ENCODE data around the gene COL4A2. TPM values are rescaled to one million over a fixed set of nuclear protein-coding genes. Genes with fewer than 3 reads are reported as not detected.
"Not testable (repeated sequence)": the region's sequence is repeated elsewhere in the genome, so short reads cannot be mapped to it uniquely, and the experiment has no call there.

Gene COL4A2
- polyA plus RNA-seq, 1 experiment: 886 TPM

DNA sequence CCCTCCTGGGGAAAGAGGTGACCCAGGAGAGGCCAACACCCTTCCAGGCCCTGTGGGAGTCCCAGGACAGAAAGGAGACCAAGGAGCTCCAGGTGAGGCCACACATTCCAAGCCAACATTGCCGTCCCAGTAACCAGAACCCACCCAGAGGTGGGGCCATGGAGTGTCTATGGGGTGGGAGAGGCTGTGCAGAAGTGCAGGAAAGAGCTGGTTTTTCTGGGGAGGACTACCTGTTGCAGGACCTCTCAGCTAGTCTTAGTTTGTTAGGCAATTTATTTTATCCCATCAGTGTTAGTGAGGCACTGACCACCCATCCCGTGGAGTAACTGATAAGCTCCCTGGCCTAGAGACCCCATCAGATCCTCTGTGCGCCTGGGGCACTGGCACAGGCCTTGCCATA is 188.3 kb downstream of the COL4A2 start:
- Histone ChIP-seq H3K4me3 (ENCODE audit: low read depth, low read length) (no peak overlapping the region), H3K36me3 (ENCODE audit: control insufficient read depth, insufficient read depth, low read length) (peaks cover 46% of the 10 kb centered on the region), H3K27me3 (ENCODE audit: control insufficient read depth, insufficient read depth, low read length) (no peaks in the 10 kb centered on the region)
- POLR2A ChIA-PET: no interaction called here
- TF ChIP-seq, protein P1, sequence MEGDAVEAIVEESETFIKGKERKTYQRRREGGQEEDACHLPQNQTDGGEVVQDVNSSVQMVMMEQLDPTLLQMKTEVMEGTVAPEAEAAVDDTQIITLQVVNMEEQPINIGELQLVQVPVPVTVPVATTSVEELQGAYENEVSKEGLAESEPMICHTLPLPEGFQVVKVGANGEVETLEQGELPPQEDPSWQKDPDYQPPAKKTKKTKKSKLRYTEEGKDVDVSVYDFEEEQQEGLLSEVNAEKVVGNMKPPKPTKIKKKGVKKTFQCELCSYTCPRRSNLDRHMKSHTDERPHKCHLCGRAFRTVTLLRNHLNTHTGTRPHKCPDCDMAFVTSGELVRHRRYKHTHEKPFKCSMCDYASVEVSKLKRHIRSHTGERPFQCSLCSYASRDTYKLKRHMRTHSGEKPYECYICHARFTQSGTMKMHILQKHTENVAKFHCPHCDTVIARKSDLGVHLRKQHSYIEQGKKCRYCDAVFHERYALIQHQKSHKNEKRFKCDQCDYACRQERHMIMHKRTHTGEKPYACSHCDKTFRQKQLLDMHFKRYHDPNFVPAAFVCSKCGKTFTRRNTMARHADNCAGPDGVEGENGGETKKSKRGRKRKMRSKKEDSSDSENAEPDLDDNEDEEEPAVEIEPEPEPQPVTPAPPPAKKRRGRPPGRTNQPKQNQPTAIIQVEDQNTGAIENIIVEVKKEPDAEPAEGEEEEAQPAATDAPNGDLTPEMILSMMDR (IDR thresholded peaks at IDR 0.05; ENCODE audit: insufficient read depth, low read depth, low read length): no peak
- no peak for DNase-seq (ENCODE audit: low read depth)
- CTCF ChIA-PET: interaction anchor here (1.1 kb wide), 1 partner anchor 40 kb away, joined by 3 read pairs; no protein-coding TSS in a partner anchor

DNA sequence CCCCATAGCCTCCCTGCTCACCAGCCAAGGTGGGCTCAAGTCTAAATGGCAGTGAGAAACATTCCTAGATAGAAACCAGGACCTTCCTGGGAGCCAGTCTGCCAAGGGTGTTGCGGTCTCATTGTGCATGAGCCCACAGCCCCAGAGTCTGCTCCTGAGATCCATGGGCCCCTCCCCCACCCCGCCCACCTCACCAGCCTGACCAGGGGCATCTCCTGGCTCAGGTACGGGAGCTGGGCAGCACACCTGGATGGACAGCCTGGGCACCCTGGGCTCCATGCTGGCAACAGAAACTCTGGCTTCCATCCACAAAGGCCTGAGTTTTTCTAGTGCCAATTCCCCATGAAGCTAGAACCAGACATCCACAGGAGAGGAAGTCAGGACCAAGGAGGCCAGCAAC is 188.8 kb downstream of the COL4A2 start:
- H3K27me3 ChIP-seq (ENCODE audit: control insufficient read depth, insufficient read depth, low read length): no peaks in the 10 kb centered on the region
- no peak overlapping the region for H3K4me3 ChIP-seq (ENCODE audit: low read depth, low read length)
- POLR2A ChIA-PET: no interaction called here
- CTCF ChIA-PET: interaction anchor here (1.2 kb wide), 1 partner anchor 40 kb away, joined by 5 read pairs; no protein-coding TSS in a partner anchor
- no peak for DNase-seq (ENCODE audit: low read depth)
- TF ChIP-seq, protein P1 (IDR thresholded peaks at IDR 0.05; ENCODE audit: insufficient read depth, low read depth, low read length): no peak
- H3K36me3 ChIP-seq (ENCODE audit: control insufficient read depth, insufficient read depth, low read length): peaks cover 45% of the 10 kb centered on the region

DNA sequence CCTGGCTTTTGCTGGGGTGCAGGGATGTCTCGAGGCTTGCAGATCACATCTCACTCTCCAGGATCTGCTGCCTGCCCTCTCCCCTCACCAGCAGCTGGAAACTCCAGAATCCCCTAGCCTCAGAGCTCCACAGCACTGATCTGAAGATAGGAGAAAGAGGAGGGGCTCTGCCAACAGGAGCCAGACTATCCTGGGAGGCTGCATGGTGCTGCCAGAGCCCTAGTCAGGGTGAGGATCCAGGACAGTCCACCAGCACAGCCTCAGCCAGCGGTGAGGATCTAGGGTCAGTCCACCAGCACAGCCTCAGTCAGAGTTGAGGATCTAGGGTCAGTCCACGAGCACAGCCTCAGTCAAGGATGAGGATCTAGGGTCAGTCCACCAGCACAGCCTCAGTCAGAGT is 189.2 kb downstream of the COL4A2 start:
- ChIA-PET POLR2A (no interaction called here), CTCF (interaction anchor here (1.2 kb wide), 1 partner anchor 40 kb away, joined by 5 read pairs; no protein-coding TSS in a partner anchor)
- Histone ChIP-seq H3K36me3 (ENCODE audit: control insufficient read depth, insufficient read depth, low read length) (peaks cover 41% of the 10 kb centered on the region), H3K4me3 (ENCODE audit: low read depth, low read length) (no peak overlapping the region), H3K27me3 (ENCODE audit: control insufficient read depth, insufficient read depth, low read length) (no peaks in the 10 kb centered on the region)
- TF ChIP-seq, protein P1 (IDR thresholded peaks at IDR 0.05; ENCODE audit: insufficient read depth, low read depth, low read length): no peak
- DNase-seq (ENCODE audit: low read depth): no peak

DNA sequence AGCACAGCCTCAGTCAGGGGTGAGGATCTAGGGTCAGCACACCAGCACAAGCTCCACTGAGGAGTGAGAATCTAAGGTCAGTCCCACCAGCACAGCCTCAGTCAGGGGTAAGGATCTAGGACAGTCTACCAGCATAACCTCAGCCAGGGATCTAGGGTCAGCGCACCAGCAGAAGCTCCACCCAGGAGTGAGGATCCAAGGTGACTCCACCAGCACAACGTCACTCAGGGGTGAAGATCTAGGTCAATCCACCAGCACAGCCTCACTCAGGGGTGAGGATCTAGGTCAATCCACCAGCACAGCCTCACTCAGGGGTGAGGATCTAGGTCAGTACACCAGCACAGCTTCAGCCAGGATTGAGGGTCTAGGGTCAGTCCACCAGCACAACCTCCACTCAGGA is 189.9 kb downstream of the COL4A2 start:
- TF ChIP-seq, protein P1 (IDR thresholded peaks at IDR 0.05; ENCODE audit: insufficient read depth, low read depth, low read length): no peak
- no peak for DNase-seq (ENCODE audit: low read depth)
- ChIA-PET CTCF (interaction anchor here (1.2 kb wide), 1 partner anchor 41 kb away, joined by 5 read pairs; no protein-coding TSS in a partner anchor), POLR2A (no interaction called here)
- H3K4me3 ChIP-seq (ENCODE audit: low read depth, low read length): no peak overlapping the region
- no peaks in the 10 kb centered on the region for H3K27me3 ChIP-seq (ENCODE audit: control insufficient read depth, insufficient read depth, low read length)
- peaks cover 36% of the 10 kb centered on the region for H3K36me3 ChIP-seq (ENCODE audit: control insufficient read depth, insufficient read depth, low read length)

DNA sequence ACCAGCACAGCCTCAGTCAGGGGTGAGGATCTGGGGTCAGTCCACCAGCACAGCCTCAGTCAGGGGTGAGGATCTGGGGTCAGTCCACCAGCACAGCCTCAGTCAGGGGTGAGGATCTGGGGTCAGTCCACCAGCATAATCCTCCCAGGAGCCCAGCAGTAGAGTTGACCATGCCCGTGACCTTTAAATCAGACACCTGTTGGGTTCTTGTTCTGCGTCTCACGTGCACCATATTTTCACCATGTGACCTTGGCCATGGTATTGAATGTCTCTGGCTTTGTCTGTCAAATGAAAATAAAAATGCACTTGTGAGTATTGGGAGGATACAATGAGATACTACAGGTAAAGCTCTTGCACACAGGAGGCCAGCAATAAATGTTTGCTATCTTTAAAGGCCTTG is 190.8 kb downstream of the COL4A2 start:
- DNase-seq (ENCODE audit: low read depth); H3K27me3 ChIP-seq (ENCODE audit: control insufficient read depth, insufficient read depth, low read length); CTCF ChIA-PET; H3K4me3 ChIP-seq (ENCODE audit: low read depth, low read length); POLR2A ChIA-PET: not testable (repeated sequence)
- peaks cover 34% of the 10 kb centered on the region for H3K36me3 ChIP-seq (ENCODE audit: control insufficient read depth, insufficient read depth, low read length)

DNA sequence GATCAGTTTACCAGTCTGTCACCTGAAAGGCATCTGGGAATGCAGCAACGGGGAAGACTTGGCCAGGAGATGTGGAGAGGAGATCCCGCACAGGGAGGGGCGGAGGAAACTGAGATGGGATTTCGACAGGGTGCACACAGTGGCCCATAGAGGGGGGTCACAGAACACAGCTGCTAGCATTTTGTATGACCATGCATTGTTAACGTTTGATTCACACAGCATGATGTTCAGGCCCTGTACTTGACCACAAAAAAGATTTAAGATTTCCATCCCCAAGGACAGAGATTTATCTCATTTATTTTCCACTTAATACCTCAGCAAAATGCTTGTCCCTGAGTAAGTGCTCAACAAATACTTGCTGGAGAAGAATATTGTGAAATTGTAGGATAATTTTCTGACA is 191.2 kb downstream of the COL4A2 start:
- TF ChIP-seq, protein P1 (IDR thresholded peaks at IDR 0.05; ENCODE audit: insufficient read depth, low read depth, low read length): no peak
- Histone ChIP-seq H3K27me3 (ENCODE audit: control insufficient read depth, insufficient read depth, low read length) (no peaks in the 10 kb centered on the region), H3K36me3 (ENCODE audit: control insufficient read depth, insufficient read depth, low read length) (peaks cover 37% of the 10 kb centered on the region), H3K4me3 (ENCODE audit: low read depth, low read length) (no peak overlapping the region)
- DNase-seq (ENCODE audit: low read depth): no peak
- ChIA-PET POLR2A (no interaction called here), CTCF (no interaction called here)
